Colonic mucosa (tissue), 4 donors: ENCODE data around the gene MACROD2. TPM values are rescaled to one million over a fixed set of nuclear protein-coding genes. Genes with fewer than 3 reads are reported as not detected.

Experiments
- DNase-seq: peaks from one replicate; pipeline ENCODE4 v3.0.0-alpha.2; 2020
- H3K27ac ChIP-seq: fragments of 200-600 bp; one replicate; pipeline ENCODE4 v1.8.0; 2021
- H3K27me3 ChIP-seq: fragments of 200-600 bp; one replicate; pipeline ENCODE4 v1.8.0; 2021
- H3K36me3 ChIP-seq: fragments of 200-600 bp; one replicate; pipeline ENCODE4 v1.8.0; 2021
- H3K4me1 ChIP-seq: fragments of 200-600 bp; one replicate; pipeline ENCODE4 v1.8.0; 2021; ENCODE audit warnings: mild to moderate bottlenecking
- H3K4me3 ChIP-seq: fragments of 200-600 bp; one replicate; pipeline ENCODE4 v1.8.0; 2021
- H3K9ac ChIP-seq, 2 donors: one replicate each; pipeline ENCODE4 v1.7.0; 2013; ENCODE audit warnings: control low read depth in 2 of 2, low read depth in 2 of 2, low read length in 2 of 2
- H3K9me3 ChIP-seq: fragments of 200-600 bp; one replicate; pipeline ENCODE4 v1.8.0; 2021
- CTCF ChIP-seq: fragments of 200-600 bp; IDR thresholded peaks from one replicate; pipeline ENCODE4 v1.8.0; 2022; ENCODE audit warnings: antibody characterized with exemption, mild to moderate bottlenecking
- intact Hi-C: fragments of 100-400 bp; cut with DNase I; formaldehyde crosslinking; loops from one replicate; pipeline ENCODE4 v1.14.1; 2022
- total RNA-seq, 2 donors: library from RNA; stranded (reverse); fragmentation: NEBNext Ultra II Directional in 1 of 2; extraction: Animal tissue kit (Norgen Biotek cat#: 25700) in 1 of 2; gene quantifications; one replicate each; pipeline ENCODE4 v1.2.1, GENCODE V29; 2021
- donor health status: healthy.
- donor health status: DM: no; HTN: no; CAD: no.
- donor health status: DM: no; HTN: no; CAD: no.

The MACROD2 gene
- total RNA-seq, 2 donors from 2014 or later, result 3.2 to 3.3 TPM

GRCh38 chr20:16057651-16058050 lies 2062.3 kb downstream of the MACROD2 start:
- TF ChIP-seq CTCF, result no peak
- Histone ChIP-seq H3K9ac (no peak overlapping the region), H3K27ac (no peak overlapping the region), H3K4me3 (no peak overlapping the region), H3K9me3 (no peaks in the 10 kb centered on the region), H3K27me3 (no peaks in the 10 kb centered on the region), H3K36me3 (no peaks in the 10 kb centered on the region), H3K4me1 (no peaks in the 10 kb centered on the region)
- no peak for DNase-seq
- intact Hi-C loops, result no loop called here

- intact Hi-C loops, result no loop called here
- H3K36me3 ChIP-seq, result no peaks in the 10 kb centered on the region
- no peak for TF ChIP-seq CTCF
These were observed 2063.0 kb downstream of the MACROD2 start for GRCh38 chr20:16058268-16058667.

GRCh38 chr20:16059841-16060240 lies 2064.5 kb downstream of the MACROD2 start:
- Histone ChIP-seq H3K4me1 (no peaks in the 10 kb centered on the region), H3K27ac (no peak overlapping the region), H3K36me3 (no peaks in the 10 kb centered on the region), H3K4me3 (no peak overlapping the region), H3K27me3 (no peaks in the 10 kb centered on the region), H3K9ac (no peak overlapping the region), H3K9me3 (no peaks in the 10 kb centered on the region)
- no peak for TF ChIP-seq CTCF
- no peak for DNase-seq
- intact Hi-C loops, result no loop called here

More at GRCh38 chr20:16058268-16058667, 2063.0 kb downstream of the MACROD2 start:
- no peak overlapping the region for H3K4me3 ChIP-seq
- H3K27me3 ChIP-seq, result no peaks in the 10 kb centered on the region
- DNase-seq, result no peak
- H3K9ac ChIP-seq, result no peak overlapping the region
- no peaks in the 10 kb centered on the region for H3K4me1 ChIP-seq
- no peaks in the 10 kb centered on the region for H3K9me3 ChIP-seq
- H3K27ac ChIP-seq, result no peak overlapping the region

GRCh38 chr20:16061351-16061750 lies 2066.0 kb downstream of the MACROD2 start:
- no peak for DNase-seq
- Histone ChIP-seq H3K4me1 (no peaks in the 10 kb centered on the region), H3K27me3 (no peaks in the 10 kb centered on the region), H3K4me3 (no peak overlapping the region), H3K9me3 (no peaks in the 10 kb centered on the region), H3K9ac (no peak overlapping the region), H3K36me3 (no peaks in the 10 kb centered on the region), H3K27ac (no peak overlapping the region)
- no peak for TF ChIP-seq CTCF
- intact Hi-C loops, result no loop called here

- Histone ChIP-seq H3K4me3 (no peak overlapping the region), H3K36me3 (no peaks in the 10 kb centered on the region), H3K9ac (no peak overlapping the region), H3K27me3 (no peaks in the 10 kb centered on the region), H3K9me3 (no peaks in the 10 kb centered on the region), H3K4me1 (no peaks in the 10 kb centered on the region), H3K27ac (no peak overlapping the region)
- no peak for TF ChIP-seq CTCF
- DNase-seq, result no peak
- intact Hi-C loops, result no loop called here
These were observed 2067.6 kb downstream of the MACROD2 start for GRCh38 chr20:16062661-16063581.
